ENCODE results near the gene GDF9.

GRCh38 chr5:132840896-132841295, 25.4 kb downstream of the GDF9 start:
- TF ChIP-seq POLR2AphosphoS5 (IDR thresholded peaks at IDR 0.05; ENCODE audit: low read depth, low read length): no peak
- no peak for TF ChIP-seq CTCF (IDR thresholded peaks at IDR 0.05)
- no peak for TF ChIP-seq REST (IDR thresholded peaks at IDR 0.05; ENCODE audit: insufficient read depth in 1 of 2, low read depth in 2 of 2, low read length in 1 of 2)
- no peak for TF ChIP-seq TCF7L2 (IDR thresholded peaks at IDR 0.05; ENCODE audit: low read depth, low read length)
